Stimulated activated CD4-positive, alpha-beta T cell treated with anti-CD3 and anti-CD28 coated beads, TNF-alpha, amount 100 ng/mL, for 48 hours (primary cell): ENCODE results near the gene TLR5.

Experiments
- DNase-seq, 3 donors: peaks; one replicate each; pipeline ENCODE4 v3.0.0-alpha.2; 2020; ENCODE audit warnings: low read depth in 3 of 3

The TLR5 gene

DNA sequence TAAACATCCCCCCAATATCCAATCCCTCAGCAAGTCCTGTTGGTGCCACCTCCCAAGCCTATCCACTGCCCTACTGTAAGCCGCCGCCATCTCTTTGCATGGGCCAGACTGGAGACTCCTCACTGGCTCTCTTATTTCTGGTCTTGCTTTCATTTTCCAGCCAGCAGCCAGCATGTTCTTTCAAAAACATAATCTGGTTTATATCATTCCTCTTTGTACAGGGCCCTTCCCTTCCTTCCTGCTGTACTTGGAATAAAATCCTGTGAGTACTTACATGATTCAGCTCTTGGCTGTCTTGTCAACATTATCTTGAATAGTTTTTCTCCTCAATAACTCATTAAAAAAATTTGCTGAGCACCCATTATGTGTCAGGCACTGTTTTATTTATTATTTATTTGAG lies 28.2 kb downstream of the TLR5 start:
- no peak for DNase-seq

DNA sequence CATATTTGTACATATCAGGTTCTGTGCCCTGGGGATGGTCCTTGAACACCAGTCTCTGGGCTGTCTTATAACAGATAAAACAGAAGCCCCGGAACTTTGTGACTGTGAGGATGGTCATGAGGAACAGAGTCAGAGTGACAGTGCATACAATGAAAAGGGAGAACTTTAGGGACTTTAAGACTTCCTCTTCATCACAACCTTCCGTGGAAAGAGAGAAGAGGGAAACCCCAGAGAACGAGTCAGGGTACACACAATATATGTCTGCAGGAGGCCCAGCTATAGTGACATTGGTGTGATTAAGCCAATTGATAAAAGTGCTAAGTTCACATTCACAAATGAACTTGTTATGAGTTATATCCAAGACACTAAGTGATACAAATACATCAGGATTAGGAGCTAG lies 32.1 kb downstream of the TLR5 start:
- DNase-seq = no peak

DNA sequence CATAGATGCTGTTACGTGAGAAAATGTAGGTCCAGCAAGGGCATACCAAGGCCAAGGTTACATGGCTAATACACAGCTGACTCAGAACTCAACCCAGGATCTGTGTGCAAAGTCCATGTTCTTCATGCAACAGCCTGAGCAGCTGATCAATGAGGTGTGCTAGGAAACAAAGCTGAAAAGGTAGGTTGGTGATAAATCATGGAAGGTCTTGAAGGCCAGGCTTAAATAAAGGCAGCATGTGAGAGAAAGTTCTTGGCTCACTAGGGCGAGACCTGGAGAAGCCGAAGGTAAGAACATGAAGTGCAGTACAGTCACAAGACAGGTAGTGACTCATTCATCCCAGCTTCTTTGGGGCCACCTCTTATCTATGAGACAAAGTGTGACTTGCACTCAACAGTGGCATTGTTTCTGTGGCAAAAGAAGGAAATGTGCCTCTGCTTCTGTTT lies 33.4 kb downstream of the TLR5 start:
- no peak for DNase-seq

DNA sequence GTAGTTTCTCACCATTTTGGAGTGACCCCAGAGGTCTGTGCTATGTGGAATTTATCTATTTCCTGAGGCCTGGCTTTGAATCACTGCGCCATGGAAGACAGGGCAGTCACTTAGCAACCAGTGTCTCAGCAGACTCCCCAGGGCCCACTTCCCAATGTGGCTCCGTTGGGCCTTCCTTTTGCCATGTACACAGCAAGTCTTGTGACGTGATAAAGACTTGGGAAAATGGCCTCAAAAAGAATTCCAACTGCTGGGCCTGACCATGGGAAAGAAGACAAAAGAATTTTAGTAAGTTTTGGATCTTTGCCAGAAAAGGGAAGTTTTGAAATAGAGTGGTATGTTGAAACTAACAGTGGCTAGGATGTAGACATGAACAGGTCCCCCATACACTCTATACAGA lies 36.2 kb downstream of the TLR5 start:
- no peak for DNase-seq

DNA sequence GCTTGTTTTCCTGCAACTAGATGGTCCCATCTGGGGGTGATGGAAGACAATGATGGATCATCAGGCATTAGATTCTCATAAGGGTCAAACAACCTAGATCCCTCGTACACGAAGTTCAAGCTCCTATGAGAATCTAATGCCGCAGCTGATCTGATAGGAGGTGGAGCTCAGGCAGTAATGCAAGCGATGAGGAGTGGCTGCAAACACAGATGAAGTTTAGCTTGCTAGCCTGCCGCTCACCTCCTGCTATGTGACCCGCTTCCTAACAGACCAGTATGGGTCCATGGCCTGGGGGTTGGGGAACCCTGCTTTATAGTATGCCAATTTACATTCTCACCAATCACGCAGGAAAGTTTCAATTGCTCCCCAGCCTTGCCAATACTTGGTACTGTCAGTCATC lies 37.5 kb downstream of the TLR5 start:
- DNase-seq = no peak

DNA sequence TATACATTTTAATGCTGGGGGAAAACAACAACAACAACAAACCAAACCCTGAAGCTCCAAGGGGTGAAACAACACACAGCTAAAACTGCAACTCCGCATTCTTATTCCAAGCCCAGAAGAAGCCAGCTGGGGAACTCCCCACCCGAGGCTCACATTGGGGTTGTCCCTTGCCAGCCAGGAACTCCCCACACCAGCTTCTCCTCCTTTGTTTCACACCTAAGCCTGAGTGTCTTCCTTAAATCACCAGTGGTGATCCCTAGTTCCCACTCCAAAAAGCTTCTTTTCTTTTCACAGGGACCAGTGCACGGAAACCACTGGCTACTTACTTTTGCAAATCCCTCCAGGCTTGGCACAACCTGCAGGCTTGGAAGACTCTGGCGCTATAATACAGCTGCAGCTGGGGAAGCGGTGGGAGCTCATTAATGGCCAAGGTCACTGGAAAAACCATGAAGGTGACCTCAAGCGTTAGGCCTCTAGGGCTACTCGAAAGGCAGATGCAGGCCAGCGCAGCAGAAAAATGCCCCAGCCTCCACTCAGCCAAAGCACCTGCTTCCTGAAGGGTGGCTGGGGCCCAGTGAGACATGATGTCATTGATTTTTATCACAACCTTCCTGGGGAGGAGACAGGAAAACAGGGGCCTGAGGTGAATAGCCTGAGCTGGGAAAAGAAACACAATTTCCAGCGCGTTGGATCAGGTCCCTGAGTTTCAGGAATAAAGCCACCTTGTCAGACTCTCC lies 40.1 kb downstream of the TLR5 start:
- DNase-seq = no peak

DNA sequence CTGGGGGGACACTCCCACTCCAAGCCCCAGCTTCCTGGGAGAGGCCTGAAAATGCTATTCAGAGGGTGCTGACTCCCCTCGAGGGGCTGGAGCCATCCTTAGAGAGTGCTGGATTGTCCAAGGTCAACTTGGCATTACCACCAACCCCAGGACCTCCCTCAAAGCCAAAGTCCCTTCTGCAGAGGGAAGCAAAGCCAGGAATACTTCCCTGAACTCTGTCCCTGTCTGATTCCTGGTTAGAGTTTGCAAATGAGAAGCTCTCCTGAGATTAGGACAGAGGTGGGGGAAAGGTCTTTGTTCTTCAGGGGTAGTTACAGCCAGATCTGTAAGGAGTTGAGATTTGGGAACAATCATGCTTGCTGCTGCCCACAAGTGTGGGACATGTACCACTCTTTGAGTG lies 45.3 kb downstream of the TLR5 start:
- DNase-seq = no peak

DNA sequence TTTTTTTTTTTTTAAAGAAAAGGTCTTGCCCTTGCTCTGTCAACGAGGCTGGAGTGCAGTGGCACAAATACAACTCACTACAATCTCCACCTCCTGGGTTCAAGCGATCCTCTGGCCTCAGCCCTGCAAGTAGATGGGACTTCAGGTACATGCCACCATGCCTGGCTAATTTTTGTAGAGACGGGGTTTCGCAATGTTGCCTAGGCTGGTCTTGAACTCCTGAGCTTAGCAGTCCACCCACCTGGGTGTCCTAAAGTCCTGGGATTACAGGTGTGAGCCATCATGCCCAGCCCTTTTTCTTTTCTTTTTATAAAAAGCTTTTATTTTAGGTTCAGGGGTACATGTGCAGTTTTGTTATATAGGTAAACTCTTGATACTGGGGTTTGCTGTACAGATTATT lies 47.2 kb downstream of the TLR5 start:
- no peak for DNase-seq

DNA sequence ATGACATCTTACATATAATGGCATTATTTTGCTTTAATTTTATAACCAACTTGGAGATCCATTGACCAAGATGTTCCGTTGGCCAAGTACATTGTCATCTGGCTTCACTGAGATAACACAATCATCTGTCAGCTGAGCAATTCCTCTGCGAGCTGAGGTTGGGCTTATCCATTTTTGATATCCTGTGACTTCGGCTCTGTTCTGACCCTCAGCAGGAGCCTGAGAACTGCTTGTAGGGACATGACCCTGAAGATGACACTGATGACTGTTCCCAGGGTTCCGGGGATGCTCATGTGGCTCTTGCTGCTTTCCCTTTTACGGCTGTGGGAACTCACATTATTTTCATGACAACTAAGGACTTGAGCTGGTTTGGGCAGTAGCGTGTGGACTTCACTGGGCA lies 51.2 kb downstream of the TLR5 start:
- DNase-seq = no peak

DNA sequence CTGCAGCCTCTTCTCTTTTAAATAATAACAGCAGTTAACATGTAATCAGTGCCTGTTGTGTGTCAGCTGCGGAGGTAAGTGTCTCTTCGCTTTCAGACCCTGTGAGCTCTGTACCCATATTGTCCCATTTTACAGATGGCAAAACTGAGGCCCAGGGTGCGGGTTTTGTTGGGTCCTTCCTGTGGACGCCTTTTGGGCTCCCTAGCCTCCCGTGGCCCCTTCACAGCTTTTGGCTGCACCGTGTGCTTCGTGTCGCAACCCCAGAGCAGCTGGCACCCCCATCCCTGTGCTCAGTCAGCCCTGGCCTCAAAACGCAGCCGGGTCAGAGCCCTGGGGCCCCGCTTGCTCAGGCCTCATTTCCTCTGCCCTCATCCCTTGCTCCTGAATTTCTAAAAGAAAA lies 53.8 kb downstream of the TLR5 start:
- no peak for DNase-seq

DNA sequence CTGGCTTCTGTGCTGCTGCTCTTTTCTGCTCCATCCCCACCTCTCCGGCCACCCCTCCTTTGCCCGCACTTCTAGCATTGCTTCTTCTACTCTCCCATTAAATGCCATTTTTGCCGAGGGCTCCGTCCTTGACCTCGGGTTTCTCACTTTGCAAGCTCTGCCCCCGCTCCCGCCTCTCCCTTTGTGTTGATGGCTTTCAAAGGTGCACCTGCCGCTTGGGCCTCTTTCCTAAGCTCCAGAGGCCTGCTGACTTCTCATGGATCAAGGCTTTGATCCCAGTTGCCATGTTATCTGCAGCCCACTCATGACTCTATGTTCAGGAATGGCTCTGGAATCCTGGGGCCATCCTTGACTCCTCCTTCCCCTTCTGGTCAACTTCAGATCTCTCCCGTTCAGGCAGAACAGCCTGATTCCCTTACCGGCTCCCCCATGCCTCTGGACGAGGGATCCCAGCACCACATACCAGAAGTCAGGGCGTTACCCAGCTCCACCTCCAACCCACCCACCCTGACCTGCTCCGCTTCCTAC lies 54.3 kb downstream of the TLR5 start:
- DNase-seq = no peak

DNA sequence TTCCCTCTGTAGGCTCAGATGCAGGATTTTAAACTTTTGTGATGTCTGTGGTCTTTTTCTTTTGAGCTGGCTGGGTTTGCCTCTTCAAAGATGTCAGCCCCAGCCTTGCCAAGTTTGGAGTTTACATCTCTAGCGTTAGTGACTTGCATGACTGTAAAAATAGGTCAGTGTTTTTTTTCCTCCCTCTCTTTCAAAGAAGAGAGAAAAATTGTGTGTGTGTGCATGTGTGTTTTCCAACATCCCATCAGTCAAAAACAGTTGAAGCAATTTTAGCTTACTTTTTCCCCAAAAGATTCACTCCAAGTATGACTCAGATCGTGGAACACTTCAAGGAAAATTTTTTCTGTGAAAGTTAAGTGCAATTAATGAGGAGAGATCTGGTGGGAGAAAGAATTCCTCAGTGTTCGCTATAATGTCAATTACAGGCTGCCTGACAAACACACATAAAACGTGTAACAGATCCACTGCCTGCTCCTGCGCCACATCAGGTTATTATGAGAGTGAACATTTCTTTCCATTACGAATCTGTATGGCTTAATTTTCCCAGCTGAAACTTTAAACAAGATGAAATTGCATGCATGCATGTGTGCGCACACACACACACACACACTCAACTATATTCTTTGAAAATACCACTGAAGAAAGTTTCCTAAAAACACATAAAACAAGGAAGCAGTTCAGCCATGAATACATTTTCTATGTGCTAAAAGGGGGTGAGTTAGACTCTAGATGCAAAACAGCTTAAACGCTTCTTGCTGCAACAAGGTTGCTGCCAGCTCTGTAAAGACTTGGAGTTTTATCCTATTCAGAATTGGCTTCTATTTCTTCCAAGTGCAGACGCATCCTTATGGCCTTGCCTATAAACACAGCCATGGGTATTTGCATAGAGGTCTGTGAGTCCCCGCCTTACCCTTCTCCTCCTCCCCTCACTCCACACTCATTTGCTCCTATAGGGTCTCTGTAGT lies 55.5 kb downstream of the TLR5 start:
- DNase-seq = no peak

DNA sequence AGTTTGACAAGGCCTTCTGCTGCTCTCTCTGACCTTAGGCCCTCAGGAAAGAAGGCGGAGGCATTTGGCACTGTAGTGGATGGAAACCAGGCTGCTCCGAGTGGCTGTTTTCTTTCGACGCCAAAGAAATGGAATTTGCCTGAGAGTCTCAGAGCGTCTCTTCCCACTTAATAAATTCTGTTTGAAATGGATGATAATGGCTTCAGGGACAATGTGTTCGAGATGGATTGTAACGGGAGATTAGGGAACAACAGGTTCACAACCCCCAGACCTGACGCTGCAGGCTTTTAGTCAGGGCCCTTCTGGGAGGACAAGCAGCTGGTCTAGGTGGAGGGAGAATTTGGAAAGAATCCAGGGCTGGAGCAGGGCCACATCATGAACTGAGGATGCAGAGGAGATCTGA lies 58.6 kb downstream of the TLR5 start:
- no peak for DNase-seq

DNA sequence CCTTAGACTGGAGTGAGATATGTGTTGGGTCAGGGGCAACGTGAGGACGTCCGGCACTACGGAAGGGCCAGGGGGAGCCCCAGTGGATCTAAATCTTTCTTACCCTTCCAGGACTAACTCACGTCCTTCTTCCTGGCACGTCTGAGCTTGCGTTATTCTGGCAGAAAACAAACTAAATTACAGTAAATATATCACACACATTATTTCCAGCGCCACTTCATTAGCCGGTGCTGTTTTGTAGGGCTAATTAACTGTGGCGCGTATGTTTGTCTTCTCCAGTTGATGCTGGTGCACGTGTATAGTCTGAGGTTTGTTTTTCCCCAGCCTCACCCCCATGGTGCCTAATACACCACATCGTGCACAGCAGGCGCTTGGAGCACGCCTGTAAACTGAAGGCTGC lies 59.2 kb downstream of the TLR5 start:
- no peak for DNase-seq

DNA sequence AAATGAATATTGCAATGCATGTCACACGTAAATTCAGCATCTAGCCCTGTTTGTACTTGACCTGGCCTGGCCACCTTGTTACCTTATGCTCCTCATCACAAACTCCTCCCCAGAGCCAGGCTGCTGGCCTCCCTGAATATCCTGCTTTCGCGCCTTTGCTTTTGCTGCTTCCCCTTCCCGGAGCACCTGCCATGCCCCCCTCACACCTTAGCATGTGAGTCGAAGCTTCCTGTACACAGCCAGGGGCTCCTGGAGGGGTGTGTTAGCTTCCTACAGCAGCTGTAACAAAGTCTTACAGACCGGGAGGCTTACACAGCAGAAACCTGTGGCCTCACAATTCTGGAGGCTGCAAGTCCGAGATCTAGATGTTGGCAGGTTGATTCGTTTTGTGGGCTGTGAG lies 60.1 kb downstream of the TLR5 start:
- DNase-seq = no peak

DNA sequence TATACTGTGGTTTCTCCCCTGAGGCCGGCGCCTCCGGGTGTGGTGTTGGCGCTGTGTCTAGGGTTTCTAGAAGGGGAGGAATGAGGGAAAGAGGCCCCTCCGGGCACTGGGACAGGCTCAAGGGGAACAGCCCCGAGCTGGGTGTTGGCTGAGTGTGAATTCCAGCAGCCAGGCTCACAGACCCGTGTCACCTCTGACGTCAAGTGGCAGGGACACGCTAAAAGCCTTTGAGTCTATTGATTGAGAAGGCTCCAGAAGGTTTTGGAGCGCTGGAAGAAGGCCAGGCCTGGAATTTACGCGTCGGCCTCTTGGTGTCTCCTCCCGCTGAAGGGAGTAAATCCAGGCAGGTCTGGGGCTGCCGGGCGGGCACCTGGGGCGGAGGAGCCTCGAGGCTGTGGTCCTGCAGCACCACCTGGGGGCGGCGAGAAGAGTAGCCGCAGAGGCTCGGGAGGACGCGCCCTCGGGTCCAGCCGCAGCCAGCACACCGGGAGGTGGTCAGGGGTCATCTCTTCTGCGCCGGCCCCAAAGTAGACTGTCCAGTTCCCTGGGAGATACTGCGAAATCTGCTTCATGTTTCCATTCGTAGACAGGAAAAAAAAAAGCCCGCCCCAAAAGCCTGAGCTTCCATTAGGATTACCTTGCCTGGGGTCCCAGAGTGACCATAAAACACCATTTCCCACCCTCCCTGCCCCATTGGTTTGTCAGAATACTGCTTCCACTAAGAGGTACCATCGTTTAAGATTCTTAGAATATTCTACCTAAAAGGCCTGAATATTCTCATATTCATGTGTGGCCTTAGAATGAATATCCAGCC lies 61.7 kb downstream of the TLR5 start:
- DNase-seq = peak; percentile 53 to 60 (median 58)

DNA sequence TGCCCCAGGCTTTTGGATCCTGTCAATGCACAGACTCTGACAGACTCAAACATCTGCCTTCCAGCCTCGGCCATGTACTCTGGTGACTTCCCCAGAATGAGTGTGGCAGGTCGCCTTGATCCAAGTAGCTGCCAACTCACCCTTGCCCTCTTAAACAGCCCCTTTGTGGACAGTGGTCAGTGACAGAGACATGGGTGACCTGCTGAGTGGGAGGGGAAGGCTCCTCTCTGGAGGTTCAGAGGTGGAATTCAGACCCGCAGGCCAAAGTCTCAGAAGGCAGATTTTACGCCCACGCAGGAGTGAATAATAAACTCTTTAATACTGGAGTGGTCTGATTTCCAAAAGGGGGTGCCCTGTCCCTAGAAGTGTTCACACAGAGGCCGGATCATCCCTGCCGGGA lies 63.5 kb downstream of the TLR5 start:
- no peak for DNase-seq

DNA sequence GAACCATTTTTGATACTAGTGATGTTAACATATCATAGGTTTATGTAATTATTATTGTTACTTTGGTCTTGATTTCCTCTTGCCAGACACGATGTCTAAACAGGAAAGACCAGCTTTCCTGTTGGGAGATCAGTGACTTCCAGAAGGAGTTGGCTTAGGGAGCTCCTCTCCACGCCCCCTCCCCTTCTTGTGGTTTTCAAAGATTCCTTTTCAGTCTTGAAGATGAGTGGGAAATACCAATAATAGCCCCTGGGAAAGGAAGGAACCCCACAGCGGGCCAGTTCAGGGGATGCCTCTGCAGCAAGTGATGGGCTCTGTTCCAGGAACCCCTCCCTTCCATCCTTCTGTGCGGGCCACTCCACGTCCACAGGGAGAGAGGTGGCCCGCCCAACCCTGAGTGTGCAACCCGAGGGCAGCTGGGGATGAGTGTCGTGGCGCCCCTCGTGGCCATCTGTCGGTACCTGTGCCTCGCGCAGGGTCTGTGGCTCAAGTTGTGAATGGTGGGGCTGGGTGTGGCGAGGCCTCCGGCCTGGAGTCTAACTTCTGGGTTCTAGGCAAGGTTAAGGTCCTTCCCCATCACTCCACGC lies 65.7 kb downstream of the TLR5 start:
- no peak for DNase-seq

DNA sequence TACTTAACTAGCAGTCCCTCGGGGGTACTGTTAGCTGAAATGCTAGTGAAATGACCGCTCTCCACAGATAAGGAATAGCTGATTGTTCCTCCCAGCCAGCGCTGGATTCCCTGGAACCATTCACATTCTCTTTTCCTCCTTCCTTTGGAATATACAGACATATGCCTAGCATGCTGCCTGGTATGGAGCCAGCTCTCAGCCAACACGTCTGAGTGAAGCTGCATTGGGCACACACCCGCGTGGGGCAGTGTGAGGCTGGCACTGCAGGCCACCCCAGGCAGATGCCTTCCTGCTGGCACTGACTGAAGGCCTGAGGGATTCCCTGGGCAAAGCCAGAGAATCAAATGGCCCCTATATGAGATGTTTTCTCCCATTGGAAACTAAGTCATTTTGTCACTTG lies 66.7 kb downstream of the TLR5 start:
- no peak for DNase-seq

DNA sequence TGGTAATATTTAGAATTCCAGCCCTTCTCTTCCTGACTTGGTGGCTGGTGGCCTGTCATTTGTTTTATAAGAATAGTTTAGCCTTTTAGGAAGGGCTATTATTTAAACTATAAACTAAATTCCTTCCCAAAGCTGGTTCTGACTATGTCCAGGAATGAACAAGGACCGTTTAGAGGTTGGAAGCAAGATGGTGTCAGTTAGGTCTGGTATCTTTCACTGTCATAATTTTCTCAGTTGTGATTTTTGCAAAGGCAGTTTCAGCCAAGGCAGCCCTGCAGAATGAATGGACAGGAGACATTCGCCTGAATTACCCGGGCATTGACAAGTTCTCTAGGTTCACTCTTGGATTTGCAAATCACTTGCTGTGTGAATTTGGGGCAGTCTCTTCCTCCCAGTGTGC lies 67.2 kb downstream of the TLR5 start:
- DNase-seq = no peak

DNA sequence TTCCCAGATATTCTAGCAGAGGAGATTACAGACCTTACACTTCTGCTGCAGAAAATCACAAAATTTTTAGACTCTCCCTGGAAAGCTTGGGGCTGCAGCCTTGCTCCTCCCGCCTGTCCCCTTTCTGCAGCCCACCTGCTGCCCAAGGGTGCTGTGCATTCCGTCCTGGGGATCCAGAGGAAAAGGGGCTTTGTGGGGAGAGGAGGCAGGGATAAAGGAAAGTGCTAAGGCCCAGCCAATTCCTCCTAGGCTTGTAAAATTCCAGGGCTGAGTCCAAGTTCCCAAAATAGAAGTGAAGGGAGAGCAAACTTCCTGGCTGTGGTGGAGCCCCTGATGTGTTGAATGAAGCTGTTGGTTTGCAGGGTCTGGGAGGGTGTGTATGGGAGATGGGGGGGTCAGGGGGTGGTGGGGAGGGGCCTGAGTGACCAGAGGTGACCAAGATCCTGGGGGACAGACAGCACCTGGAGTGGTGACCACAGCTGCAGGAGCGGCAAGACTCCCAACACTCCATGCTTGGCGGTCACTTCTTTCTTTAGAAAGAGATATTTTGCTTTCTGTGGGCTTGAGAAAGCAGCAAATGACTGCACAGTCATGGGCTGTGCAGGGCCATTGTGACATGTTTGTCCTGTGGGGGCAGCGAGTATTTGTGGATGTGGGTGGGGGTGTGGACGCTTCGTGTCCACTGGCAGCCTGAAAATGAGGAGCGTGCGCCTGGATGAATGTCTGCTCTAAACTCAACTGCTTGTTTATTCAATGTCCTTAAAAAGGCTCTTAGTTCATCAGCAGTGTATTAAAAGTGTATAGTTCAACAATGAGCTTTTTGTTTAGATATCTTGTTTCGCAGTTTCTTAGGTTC lies 68.4 kb downstream of the TLR5 start:
- no peak for DNase-seq
